Measurements from ENCODE around the gene STIM2.

Gene STIM2

DNA sequence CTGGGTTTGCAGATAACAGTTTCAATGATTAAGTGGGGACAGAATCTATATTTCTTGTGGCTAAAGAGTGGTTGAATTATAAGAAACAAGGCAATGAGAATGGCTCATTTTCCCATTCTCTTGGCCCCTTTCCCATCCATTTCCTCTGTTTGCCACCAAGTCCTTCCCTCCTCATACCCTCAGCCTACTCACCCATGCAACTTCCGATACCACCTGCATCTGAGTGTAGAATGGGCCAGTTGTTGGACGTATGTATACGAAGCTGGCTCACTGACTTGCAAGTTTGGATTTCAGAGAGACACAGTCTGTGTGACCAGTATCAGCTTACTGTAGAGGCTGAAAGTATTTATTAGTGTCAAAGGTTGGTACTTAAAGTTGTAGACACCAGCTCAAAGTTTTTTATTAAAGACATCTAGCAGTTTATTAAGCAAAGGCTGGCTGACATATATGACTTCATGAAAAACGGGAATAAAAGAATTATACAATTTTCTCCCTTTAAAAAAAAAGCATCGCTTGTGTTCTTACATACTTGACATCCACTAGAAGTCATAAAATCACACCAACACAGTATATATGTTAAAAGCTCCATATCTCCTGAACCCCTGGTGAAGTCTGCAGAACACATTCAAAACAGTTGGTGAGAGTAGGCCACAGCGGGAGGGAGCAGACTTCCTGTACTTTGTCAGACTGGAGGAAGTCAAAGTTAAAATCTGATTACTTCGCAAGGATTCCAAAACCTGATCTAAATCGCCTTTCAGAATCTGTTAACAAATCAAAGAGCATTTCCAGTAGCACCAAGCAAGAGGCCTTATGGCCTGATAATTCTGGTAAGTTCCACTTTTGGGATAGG lies 22.4 kb upstream of the STIM2 start:
- DNase-seq = no peak

DNA sequence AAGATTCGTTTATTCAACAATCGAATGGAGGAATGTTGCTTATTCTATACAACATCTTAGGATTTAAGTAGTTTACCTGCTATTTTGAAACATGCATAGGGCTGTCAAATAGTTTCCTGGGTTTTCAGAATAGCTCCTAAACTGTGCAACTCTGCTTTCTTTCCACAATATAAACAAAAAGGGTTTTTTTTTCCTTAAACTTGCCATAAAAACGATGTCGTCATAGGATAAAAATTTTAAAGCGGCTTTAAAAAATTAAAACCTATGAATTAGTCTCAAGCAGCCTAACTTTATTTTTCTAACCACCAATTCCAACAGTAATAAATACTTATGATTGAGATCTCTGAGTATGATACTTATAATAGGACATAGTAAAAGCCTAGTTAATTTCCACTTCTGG lies 21.6 kb upstream of the STIM2 start:
- no peak for DNase-seq

DNA sequence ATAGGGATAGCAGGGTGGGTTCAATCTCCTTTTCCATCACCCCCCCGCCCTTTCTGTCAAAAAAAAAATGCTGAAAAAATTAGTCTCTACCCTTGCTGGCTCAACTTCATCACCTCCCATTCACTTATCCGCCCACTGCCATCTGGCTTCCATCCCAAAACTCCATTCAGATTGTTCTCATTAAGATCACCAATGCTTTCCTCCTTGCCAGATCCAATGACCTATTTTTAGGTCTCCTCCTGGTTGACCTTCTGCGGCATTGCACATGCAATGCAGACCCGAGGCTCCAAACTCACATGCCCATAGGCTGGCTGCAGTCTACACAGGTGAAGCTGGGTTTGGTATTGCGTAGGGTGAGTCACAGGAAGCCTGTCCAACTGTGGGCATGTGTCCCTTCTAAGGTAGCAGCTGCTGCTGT lies 21.1 kb upstream of the STIM2 start:
- no peak for DNase-seq

DNA sequence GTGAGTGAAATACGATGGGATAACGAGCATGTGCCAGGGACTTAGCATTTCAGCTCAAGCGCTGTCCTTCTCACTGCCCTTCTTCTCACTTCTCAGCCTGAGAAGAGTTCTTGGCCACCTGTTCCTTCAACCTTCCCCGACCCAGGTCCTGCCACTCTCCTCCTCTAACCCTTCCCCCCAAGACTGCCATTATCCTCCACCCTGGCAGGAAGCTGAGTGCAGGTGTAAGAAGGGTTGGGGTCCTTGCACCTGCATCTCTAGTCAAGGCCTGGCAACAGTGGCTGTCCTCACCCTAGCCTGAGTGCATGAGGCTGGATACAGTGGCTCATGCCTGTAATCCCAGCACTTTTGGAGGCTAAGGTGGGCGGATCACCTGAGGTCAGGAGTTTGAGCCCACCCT lies 19.9 kb upstream of the STIM2 start:
- no peak for DNase-seq

DNA sequence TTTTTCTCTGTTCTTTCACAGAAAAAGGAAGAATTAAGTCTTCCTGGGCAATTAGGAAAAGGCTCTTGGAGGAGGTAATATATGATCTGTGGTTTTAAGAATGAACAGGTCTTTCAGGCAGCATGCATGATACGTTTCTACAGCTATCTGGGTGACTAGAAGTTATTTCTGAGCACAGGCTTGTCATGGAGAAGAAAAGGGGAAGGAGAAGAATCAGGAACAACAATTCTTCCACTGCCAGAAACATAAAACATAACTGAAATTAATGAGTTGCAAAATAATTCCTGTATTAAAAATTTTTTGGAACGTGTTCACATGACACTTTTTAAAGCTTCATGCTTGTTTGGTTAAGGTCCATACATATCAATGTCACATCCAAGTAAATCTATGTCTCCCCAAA lies 17.7 kb upstream of the STIM2 start:
- DNase-seq = no peak

DNA sequence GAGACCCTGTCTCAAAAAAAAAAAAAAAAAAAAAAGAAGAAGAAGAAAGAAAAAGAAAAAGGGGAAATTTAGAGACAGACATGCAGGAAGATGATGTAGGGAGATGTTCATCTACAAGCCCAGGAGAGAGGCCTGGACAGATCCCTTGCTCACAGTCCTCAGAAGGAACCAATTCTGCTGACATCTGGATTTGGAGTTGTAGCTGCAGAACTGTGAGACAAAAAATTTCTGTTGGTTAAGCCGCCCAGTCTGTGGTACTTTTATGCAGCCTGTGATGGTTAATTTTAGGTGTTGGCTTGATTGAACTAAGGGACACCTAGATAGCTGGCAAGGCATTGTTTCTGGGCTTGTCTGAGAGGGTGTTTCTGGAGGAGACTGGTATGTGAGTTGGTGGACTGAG lies 10.1 kb upstream of the STIM2 start:
- no peak for DNase-seq

DNA sequence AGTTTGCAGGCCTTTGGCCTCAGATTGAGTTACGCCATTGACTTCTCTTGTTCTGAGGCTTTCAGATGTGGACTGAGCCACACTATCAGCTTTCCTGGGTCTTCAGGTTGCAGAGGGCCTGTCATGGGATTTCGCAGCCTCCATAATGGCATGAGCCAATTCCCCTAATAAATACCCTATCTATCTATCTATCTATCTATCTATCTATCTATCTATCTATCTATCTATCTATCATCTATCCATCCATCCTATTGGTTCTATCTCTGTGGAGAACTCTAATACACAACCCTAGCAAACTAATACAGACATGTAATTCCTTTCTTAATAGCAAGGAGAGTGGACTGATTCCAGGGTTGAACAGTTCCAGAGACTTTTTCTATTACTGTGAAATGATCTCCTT lies 9.5 kb upstream of the STIM2 start:
- DNase-seq = no peak

DNA sequence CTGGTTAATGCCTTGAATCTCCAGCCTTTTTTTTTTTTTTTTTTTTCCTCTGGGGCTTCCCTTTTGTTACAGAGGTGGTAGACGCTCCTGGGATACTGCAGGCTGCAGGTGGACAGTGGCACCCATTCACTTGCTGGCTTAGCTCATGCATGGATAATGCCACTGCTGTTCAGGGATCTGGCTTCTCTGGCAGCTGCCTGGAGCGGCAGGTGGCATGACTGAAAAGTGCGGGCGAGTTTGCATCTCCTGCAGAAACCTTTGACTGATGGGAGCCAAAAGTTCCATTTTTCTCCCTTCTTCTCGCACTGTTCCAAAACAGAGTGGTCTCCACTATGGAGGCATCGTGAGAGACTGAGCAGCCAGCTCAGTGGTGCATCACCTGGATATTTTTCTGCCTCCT lies 5.9 kb upstream of the STIM2 start:
- DNase-seq = no peak

DNA sequence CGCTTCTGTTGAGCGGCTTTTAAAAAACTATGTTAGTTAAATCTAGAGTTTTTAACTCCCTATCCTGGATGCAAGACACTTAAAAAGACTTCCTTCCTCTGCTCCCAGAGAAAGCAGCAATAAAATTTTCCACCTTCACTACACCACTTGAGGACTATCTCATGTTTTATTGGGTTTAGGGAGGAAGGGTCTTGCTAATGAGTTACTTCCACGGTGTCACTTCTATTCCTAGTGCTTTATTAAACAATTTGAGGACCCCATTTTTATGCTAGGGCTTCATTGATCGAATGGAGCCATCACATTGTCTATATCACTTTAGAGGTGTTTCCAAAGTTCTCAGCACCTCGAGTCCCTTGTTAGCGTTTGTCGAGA lies 3.7 kb upstream of the STIM2 start:
- no peak for DNase-seq

DNA sequence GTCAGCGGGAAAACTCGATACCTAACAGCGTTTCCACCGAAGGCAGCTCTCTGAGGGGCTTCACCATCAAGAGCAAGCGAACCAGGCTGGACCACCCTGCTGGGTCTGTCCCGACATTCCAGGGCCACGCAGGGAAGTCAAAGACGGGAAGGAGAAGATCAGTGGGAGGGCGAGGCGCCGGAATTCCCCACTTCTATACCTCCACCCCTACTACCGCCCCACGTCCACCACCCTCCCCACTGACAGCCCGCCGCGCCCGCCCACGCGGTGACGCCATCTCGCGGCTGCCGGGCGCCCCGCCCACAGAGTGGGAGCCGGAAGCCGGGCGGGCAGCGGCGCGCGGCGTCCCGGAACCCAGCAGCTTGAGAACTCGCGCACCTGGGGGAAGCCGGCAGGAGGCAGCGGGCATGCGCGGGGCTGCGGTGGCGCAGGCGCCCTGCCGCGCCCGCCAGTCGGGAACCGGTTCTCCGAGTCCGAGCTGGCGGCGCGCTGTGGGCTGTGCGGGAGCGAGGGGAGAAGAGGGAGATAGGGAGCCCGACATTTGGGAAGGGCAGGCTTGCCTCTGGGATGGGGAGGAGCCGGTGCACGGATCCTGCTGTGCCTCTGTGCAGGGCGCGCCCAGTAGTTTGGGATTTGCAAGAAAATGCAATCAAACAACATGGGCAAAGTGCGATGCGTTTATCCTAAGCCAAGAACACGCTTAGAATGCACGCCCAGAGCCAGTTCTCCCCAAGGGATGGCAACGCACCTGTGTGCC lies 3.2 kb upstream of the STIM2 start:
- DNase-seq = peak; percentile 97

DNA sequence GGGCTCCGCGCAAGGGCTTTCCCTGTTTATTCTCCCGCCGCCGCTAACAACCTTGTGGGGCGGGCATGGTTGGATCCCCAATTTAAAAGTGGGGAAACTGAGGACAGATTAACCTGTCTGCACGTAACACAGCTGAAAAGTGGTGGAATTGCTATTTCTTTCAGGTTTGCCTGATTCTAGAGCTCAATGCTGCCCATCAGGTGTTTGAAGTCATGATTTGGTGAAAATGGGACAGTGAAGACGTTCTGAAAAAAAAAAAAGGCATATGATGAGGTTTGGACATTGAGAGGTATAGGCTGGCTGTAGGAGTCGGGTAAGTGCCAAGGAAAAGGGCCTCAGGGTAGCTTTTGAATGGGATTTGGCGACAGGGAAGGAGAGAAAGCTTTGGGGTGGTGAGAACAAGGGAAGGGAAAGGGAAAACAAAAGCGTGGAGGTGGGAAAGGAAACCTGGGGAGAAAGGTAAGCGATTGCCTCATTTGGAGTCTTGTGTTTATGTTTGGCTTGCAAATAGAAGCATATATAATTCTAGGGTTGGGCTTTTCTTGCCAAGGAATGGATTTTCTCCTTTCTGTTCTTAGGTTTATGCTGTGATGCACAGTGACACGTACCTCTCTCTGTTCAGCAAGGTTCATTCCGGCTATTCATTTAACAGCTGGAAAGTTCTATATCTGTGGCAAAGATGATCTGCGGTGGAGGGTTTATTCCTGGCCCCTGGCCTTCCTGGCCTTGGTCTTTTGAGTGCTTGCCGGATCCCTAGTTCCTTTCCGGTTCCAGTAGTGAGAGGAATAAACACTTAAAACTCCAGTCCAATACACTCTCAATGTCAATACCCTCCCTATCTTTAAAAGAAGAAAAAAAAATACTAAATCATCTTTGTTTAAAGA lies 2.4 kb upstream of the STIM2 start:
- no peak for DNase-seq

DNA sequence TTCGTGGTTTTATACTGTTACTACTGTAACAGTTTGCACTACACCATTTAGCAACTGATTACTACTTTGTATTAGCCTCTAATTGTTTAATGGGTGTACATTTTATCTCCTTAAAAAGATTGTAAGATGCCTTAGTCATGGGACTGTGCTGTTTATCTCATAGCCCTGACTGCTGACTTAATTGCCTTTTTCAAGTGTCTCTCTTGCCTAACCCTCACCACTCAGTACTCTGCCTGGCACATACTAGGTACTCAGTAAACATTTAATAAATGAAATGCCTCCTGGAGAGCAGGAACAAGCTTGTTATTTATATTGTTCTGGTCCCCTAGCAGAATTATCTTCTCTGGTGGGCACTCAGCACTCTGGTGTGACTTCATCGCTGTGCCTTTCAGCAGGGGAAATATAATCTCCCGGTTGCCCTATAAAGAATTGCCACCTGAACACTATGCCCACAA lies 1.7 kb upstream of the STIM2 start:
- DNase-seq = no peak

DNA sequence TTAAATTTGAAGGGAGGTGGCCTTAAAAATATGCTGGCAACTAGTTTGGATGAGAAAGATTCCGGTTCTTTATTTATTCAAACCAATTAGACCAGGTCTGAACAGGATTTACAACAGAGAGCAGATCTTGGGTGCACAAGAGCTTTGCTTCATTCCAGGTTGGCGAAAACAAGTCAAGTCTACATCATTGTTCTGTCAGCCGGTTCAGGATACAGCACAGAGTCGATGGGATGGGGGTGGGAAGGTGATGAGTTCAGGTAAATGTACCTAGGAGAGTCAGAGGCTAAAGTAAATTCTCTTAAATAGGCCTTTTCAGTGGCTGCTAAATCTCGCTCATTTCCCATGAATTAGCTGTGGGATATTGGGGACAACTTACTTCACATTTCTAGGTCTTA lies 882 bp upstream of the STIM2 start:
- no peak for DNase-seq

DNA sequence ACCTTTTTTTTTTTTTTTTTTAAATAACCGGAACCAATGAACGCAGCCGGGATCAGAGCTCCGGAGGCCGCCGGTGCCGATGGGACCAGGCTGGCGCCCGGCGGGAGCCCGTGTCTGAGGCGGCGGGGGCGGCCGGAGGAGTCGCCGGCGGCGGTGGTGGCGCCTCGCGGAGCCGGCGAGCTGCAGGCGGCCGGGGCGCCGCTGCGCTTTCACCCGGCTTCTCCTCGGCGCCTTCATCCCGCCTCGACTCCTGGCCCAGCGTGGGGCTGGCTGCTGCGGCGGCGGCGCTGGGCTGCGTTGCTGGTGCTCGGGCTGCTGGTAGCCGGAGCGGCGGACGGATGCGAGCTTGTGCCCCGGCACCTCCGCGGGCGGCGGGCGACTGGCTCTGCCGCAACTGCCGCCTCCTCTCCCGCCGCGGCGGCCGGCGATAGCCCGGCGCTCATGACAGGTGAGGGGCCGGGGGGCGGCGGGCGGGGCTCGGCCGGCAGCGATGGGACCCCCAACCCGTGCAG lies 337 bp downstream of the STIM2 start:
- DNase-seq = peak; percentile 73

DNA sequence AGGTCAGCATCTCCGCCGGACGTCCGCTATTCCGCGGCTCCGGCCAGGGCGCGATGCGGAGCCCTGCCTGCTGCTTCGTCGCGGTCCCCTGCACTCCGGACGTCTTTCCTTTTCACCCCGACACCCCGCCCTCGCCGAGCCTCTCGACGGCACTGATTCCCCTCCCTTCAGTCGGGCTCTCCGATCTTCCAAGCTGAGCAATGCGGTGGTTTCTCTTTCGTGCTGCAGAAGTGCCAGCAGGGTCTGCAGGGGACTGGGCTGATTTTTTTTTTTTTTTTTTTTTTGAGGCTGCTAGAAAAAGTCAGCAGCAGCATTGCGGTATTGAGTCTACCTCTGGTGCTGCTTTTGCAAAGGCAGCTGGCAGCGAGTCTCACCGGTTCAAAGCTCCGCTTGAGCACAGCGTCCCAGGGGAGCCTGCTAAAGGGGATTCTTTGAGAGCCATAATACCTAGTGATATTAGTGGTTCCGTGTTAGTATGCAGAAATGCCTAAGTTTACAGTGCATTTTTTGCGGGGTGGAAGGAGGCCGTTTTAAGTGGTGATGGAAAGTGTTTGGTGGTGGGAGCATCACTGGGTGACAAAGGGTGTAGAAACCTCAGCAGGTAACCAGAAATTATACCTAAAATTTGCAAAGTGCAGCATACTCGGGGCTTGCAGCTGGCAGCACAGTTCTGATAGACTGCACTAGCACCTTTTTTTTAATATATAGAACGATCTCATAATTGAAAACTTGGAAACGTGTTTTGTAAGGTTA lies 969 bp downstream of the STIM2 start:
- DNase-seq = peak; percentile 73

DNA sequence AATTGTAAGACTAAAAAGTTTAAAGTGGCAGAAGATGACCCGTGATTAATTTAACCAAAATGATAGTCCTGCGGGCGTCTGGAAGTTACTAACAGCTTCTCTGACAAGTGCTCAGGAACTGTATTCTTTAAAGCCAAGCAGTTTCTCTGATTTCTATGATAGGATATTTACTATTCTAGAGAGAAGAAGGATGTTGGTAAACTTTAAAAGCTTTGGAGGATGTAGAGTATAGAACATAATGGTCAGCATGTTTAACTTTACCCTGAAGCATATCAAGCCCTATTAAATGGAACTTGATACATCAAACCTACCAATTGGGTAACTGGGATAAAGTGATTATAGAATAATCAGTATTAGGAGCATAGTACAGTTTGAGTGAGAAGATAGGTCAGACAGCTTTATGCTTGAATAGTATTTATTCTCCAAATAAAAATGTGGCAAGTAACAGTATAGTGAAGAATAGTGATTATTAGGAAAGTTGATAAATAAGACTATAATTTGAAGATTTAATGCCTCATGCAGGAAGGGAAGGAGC lies 1.8 kb downstream of the STIM2 start:
- no peak for DNase-seq

DNA sequence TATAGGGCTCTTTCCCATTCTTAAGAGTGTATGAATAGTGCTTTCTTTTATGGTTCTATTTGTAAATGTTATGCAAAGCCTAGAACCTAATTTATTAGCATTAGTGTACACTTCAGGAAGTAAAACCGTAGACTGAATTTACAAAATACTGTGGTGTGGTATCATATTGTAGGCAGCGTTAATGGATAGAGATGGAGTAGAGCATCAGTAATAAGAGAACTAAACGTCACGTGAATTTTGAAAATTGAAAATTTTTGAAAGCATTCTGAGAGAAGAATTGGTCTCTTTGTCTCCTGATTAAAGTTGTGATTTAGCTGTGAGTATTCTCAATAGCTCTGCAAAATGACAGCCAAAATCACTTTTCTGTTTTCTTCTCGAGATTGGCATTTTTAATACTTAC lies 2.9 kb downstream of the STIM2 start:
- no peak for DNase-seq

DNA sequence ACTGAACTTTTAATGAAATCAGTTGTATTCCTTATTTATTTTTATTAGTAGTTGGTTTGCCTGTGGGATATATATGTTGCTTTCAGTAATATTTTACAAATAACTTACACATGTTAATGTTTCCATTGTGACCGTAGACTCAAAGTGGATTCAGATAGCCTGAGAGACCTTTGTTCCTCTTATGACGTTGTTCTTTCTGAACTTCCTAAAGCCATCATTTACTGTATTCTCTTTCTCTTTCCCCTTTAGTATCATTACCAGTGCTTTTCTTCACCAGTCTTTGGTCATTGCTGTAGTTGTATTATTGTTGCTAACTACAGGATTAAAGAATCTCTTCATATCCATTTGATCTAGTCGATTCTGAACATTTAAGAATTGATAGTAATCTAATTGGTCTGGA lies 4.3 kb downstream of the STIM2 start:
- DNase-seq = no peak

DNA sequence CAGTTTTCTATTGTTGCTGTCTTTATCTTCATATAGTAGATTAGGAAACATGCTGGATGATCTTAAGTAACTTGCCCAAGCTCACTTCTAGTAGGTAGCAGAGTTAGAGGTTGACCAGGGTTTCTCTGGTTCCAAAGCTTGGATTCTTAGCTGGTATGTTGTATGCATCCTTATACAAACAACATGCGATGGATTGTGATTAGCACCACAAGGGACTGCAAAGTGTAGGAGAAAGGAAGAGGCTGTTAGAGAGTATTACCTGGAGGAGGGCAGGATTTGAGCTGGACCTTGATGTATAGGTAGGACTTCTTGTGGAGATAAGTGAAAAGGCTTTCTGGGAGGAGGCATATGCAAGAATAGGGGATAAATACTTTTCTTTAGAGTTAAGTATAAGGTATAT lies 5.6 kb downstream of the STIM2 start:
- no peak for DNase-seq

DNA sequence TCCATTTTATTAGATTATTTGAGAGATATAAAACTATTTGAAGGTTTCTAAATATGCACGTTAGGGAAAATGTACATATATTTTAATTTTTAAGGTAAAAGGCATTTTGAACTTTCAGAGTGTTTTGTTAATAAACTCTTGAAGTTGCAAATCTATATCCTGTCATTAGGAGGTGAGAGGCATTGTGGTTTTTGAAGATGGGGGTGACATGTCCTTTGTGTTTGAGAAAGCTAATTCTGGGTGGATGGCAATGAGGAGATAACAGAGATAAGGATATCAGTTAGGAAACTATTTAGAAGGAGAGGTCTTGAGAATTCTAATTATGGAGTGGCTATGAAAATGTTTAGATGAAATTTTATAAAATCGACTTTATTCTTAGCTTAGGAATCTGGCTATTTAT lies 6.1 kb downstream of the STIM2 start:
- DNase-seq = no peak

DNA sequence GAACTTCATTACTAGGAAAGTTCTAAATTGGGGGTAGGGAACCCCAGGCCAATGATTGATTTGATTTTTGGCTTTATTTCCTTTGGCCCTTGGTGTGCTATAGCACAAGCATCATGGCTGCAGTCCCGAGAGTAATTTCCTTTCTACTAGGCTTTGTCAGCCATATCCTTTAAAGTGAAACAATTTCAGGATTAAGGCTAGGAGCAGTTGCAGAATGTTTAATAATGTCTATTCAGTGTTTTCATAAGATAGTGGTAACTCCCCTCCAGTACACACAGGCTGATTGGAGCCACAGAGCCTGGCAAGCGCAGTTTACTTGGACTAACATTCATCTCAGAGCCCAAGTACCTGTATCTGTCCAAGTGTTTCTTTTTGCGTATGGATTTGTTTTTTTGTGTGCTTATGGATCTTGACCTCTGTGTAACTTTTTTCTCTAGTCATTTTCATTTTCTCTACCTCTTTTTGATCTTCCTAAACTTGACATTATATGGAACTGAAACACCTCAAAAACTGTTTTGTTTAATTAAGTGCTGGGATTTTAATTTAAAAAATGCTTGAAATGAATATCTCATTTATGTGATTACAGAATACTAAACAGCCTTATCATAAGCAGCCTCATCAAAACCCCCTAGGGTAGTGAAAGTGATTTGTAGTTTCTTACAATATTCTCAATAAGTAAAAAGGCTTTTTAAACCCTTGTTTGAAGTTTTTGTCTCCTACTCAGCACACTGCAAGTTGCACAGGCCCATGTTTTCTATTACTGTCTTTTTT lies 7.5 kb downstream of the STIM2 start:
- DNase-seq = no peak
